ENCODE data around the gene SPAG16.

Gene SPAG16

DNA sequence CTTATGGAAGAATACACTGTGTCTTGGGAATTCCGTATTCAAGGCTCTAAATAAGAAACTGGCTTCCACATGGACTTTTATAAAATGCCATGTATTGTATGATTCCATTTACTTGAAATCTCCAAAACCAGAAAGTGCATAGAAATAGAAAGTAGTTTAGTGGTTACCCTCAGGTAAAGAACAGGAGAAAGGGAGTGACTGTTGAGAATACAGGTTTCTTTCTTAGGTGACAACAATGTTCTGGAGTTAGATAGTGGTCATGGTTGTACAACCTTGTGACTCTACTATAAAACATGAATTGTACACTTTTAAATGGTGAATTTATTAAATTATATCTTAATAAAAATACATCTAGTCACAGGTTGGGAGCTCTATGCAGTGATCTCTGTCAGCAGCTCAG lies 481.8 kb downstream of the SPAG16 start:
- Histone ChIP-seq H3K27ac (ENCODE audit: low read depth, low read length) (no peak overlapping the region), H3K4me3 (ENCODE audit: low read length) (no peak overlapping the region), H3K79me2 (ENCODE audit: control insufficient read depth, insufficient read depth, low read length) (no peaks in the 10 kb centered on the region), H3K23ac (ENCODE audit: low read length) (no peak overlapping the region), H3K18ac (ENCODE audit: low read length) (no peak overlapping the region), H3K56ac (ENCODE audit: low read length) (no peak overlapping the region), H2BK120ac (ENCODE audit: low read depth, low read length) (no peak overlapping the region), H3K4ac (ENCODE audit: low read depth, low read length) (no peak overlapping the region), H4K8ac (ENCODE audit: low read depth, low read length) (no peak overlapping the region), H2BK5ac (ENCODE audit: low read length) (no peak overlapping the region), H3K79me1 (ENCODE audit: low read length) (no peaks in the 10 kb centered on the region), H4K5ac (ENCODE audit: low read length) (no peak overlapping the region), H3K36me3 (ENCODE audit: control insufficient read depth, insufficient read depth, low read length) (no peaks in the 10 kb centered on the region), H2BK15ac (replicated peaks; ENCODE audit: low read depth) (no peak overlapping the region), H3K4me1 (ENCODE audit: control insufficient read depth, low read depth, low read length) (no peaks in the 10 kb centered on the region), H3K4me2 (ENCODE audit: low read length) (no peak overlapping the region), H3K27me3 (ENCODE audit: insufficient read depth, low read length, poor library complexity) (peaks cover 2% of the 10 kb centered on the region), H2AK5ac (ENCODE audit: low read length) (no peak overlapping the region), H3K9ac (ENCODE audit: low read length) (no peak overlapping the region)
- no peak for DNase-seq
- no CpG with 5 or more reads among the region's 1 CpG for WGBS (ENCODE audit: extremely low coverage, insufficient coverage, low lambda C conversion rate)

GRCh38 chr2:213766465-213766901 lies 482.2 kb downstream of the SPAG16 start:
- no CpG with 5 or more reads among the region's 3 CpGs for WGBS (ENCODE audit: extremely low coverage, insufficient coverage, low lambda C conversion rate)
- peak; percentile 8 for DNase-seq

GRCh38 chr2:213787869-213788268 lies 503.6 kb downstream of the SPAG16 start:
- no peak overlapping the region for H4K8ac ChIP-seq (ENCODE audit: low read depth, low read length)
- no peak overlapping the region for H3K9ac ChIP-seq (ENCODE audit: low read length)
- H3K23ac ChIP-seq (ENCODE audit: low read length): no peak overlapping the region
- H3K4ac ChIP-seq (ENCODE audit: low read depth, low read length): no peak overlapping the region
- no peaks in the 10 kb centered on the region for H3K4me1 ChIP-seq (ENCODE audit: control insufficient read depth, low read depth, low read length)
- no peaks in the 10 kb centered on the region for H3K36me3 ChIP-seq (ENCODE audit: control insufficient read depth, insufficient read depth, low read length)
- H4K5ac ChIP-seq (ENCODE audit: low read length): no peak overlapping the region
- H3K4me2 ChIP-seq (ENCODE audit: low read length): no peak overlapping the region
- no peak overlapping the region for H3K56ac ChIP-seq (ENCODE audit: low read length)
- no peaks in the 10 kb centered on the region for H3K79me1 ChIP-seq (ENCODE audit: low read length)
- no peak overlapping the region for H2AK5ac ChIP-seq (ENCODE audit: low read length)
- H2BK5ac ChIP-seq (ENCODE audit: low read length): no peak overlapping the region
- H3K27ac ChIP-seq (ENCODE audit: low read depth, low read length): no peak overlapping the region
- H2BK120ac ChIP-seq (ENCODE audit: low read depth, low read length): no peak overlapping the region
- H3K79me2 ChIP-seq (ENCODE audit: control insufficient read depth, insufficient read depth, low read length): no peaks in the 10 kb centered on the region
- H3K18ac ChIP-seq (ENCODE audit: low read length): no peak overlapping the region
- H2BK15ac ChIP-seq (replicated peaks; ENCODE audit: low read depth): no peak overlapping the region
- no CpG with 5 or more reads among the region's 2 CpGs for WGBS (ENCODE audit: extremely low coverage, insufficient coverage, low lambda C conversion rate)
- DNase-seq: no peak
- H3K27me3 ChIP-seq (ENCODE audit: insufficient read depth, low read length, poor library complexity): no peaks in the 10 kb centered on the region
- no peak overlapping the region for H3K4me3 ChIP-seq (ENCODE audit: low read length)

More at GRCh38 chr2:213766465-213766901, 482.2 kb downstream of the SPAG16 start:
- Histone ChIP-seq H4K8ac (ENCODE audit: low read depth, low read length) (no peak overlapping the region), H3K56ac (ENCODE audit: low read length) (no peak overlapping the region), H3K9ac (ENCODE audit: low read length) (no peak overlapping the region), H3K79me1 (ENCODE audit: low read length) (no peaks in the 10 kb centered on the region), H2BK5ac (ENCODE audit: low read length) (no peak overlapping the region), H3K27me3 (ENCODE audit: insufficient read depth, low read length, poor library complexity) (peaks cover 2% of the 10 kb centered on the region), H3K4me2 (ENCODE audit: low read length) (no peak overlapping the region), H3K27ac (ENCODE audit: low read depth, low read length) (no peak overlapping the region), H2BK15ac (replicated peaks; ENCODE audit: low read depth) (no peak overlapping the region), H3K4me3 (ENCODE audit: low read length) (no peak overlapping the region), H2AK5ac (ENCODE audit: low read length) (no peak overlapping the region), H3K23ac (ENCODE audit: low read length) (no peak overlapping the region), H4K5ac (ENCODE audit: low read length) (no peak overlapping the region), H3K18ac (ENCODE audit: low read length) (no peak overlapping the region), H3K4me1 (ENCODE audit: control insufficient read depth, low read depth, low read length) (no peaks in the 10 kb centered on the region), H3K4ac (ENCODE audit: low read depth, low read length) (no peak overlapping the region), H3K36me3 (ENCODE audit: control insufficient read depth, insufficient read depth, low read length) (no peaks in the 10 kb centered on the region), H2BK120ac (ENCODE audit: low read depth, low read length) (no peak overlapping the region), H3K79me2 (ENCODE audit: control insufficient read depth, insufficient read depth, low read length) (no peaks in the 10 kb centered on the region)

GRCh38 chr2:213789940-213790339 lies 505.7 kb downstream of the SPAG16 start:
- Histone ChIP-seq H4K8ac (ENCODE audit: low read depth, low read length) (no peak overlapping the region), H2BK120ac (ENCODE audit: low read depth, low read length) (no peak overlapping the region), H2AK5ac (ENCODE audit: low read length) (no peak overlapping the region), H3K56ac (ENCODE audit: low read length) (no peak overlapping the region), H3K9ac (ENCODE audit: low read length) (no peak overlapping the region), H3K36me3 (ENCODE audit: control insufficient read depth, insufficient read depth, low read length) (no peaks in the 10 kb centered on the region), H3K27ac (ENCODE audit: low read depth, low read length) (no peak overlapping the region), H3K4me3 (ENCODE audit: low read length) (no peak overlapping the region), H3K27me3 (ENCODE audit: insufficient read depth, low read length, poor library complexity) (no peaks in the 10 kb centered on the region), H3K23ac (ENCODE audit: low read length) (no peak overlapping the region), H4K5ac (ENCODE audit: low read length) (no peak overlapping the region), H3K79me1 (ENCODE audit: low read length) (no peaks in the 10 kb centered on the region), H3K18ac (ENCODE audit: low read length) (no peak overlapping the region), H2BK5ac (ENCODE audit: low read length) (no peak overlapping the region), H3K4me2 (ENCODE audit: low read length) (no peak overlapping the region), H2BK15ac (replicated peaks; ENCODE audit: low read depth) (no peak overlapping the region), H3K4ac (ENCODE audit: low read depth, low read length) (no peak overlapping the region), H3K79me2 (ENCODE audit: control insufficient read depth, insufficient read depth, low read length) (no peaks in the 10 kb centered on the region), H3K4me1 (ENCODE audit: control insufficient read depth, low read depth, low read length) (no peaks in the 10 kb centered on the region)
- DNase-seq: no peak
- 100% methylated on average over 1 of the region's 1 CpG for WGBS (ENCODE audit: extremely low coverage, insufficient coverage, low lambda C conversion rate)

GRCh38 chr2:213792045-213792444 lies 507.8 kb downstream of the SPAG16 start:
- Histone ChIP-seq H2BK5ac (ENCODE audit: low read length) (no peak overlapping the region), H3K56ac (ENCODE audit: low read length) (no peak overlapping the region), H2AK5ac (ENCODE audit: low read length) (no peak overlapping the region), H3K4me1 (ENCODE audit: control insufficient read depth, low read depth, low read length) (no peaks in the 10 kb centered on the region), H3K4me3 (ENCODE audit: low read length) (no peak overlapping the region), H3K4me2 (ENCODE audit: low read length) (no peak overlapping the region), H3K23ac (ENCODE audit: low read length) (no peak overlapping the region), H3K9ac (ENCODE audit: low read length) (no peak overlapping the region), H2BK120ac (ENCODE audit: low read depth, low read length) (no peak overlapping the region), H3K36me3 (ENCODE audit: control insufficient read depth, insufficient read depth, low read length) (no peaks in the 10 kb centered on the region), H2BK15ac (replicated peaks; ENCODE audit: low read depth) (no peak overlapping the region), H3K18ac (ENCODE audit: low read length) (no peak overlapping the region), H3K4ac (ENCODE audit: low read depth, low read length) (no peak overlapping the region), H3K27ac (ENCODE audit: low read depth, low read length) (no peak overlapping the region), H3K79me2 (ENCODE audit: control insufficient read depth, insufficient read depth, low read length) (no peaks in the 10 kb centered on the region), H4K8ac (ENCODE audit: low read depth, low read length) (no peak overlapping the region), H3K27me3 (ENCODE audit: insufficient read depth, low read length, poor library complexity) (no peaks in the 10 kb centered on the region), H4K5ac (ENCODE audit: low read length) (no peak overlapping the region), H3K79me1 (ENCODE audit: low read length) (no peaks in the 10 kb centered on the region)
- no CpG with 5 or more reads among the region's 3 CpGs for WGBS (ENCODE audit: extremely low coverage, insufficient coverage, low lambda C conversion rate)
- DNase-seq: no peak

GRCh38 chr2:213806125-213806726 lies 522.0 kb downstream of the SPAG16 start:
- DNase-seq: peak; percentile 6
- WGBS (ENCODE audit: extremely low coverage, insufficient coverage, low lambda C conversion rate): 100% methylated on average over 1 of the region's 1 CpG

More at GRCh38 chr2:213806125-213806726, 522.0 kb downstream of the SPAG16 start:
- H4K8ac ChIP-seq (ENCODE audit: low read depth, low read length): no peak overlapping the region
- H3K79me2 ChIP-seq (ENCODE audit: control insufficient read depth, insufficient read depth, low read length): no peaks in the 10 kb centered on the region
- H2BK15ac ChIP-seq (replicated peaks; ENCODE audit: low read depth): no peak overlapping the region
- no peak overlapping the region for H4K5ac ChIP-seq (ENCODE audit: low read length)
- H3K56ac ChIP-seq (ENCODE audit: low read length): no peak overlapping the region
- no peaks in the 10 kb centered on the region for H3K27me3 ChIP-seq (ENCODE audit: insufficient read depth, low read length, poor library complexity)
- H3K4ac ChIP-seq (ENCODE audit: low read depth, low read length): no peak overlapping the region
- H3K4me1 ChIP-seq (ENCODE audit: control insufficient read depth, low read depth, low read length): no peaks in the 10 kb centered on the region
- H3K4me2 ChIP-seq (ENCODE audit: low read length): no peak overlapping the region
- no peak overlapping the region for H3K23ac ChIP-seq (ENCODE audit: low read length)
- H3K27ac ChIP-seq (ENCODE audit: low read depth, low read length): no peak overlapping the region
- H3K9ac ChIP-seq (ENCODE audit: low read length): no peak overlapping the region
- no peak overlapping the region for H2AK5ac ChIP-seq (ENCODE audit: low read length)
- H3K4me3 ChIP-seq (ENCODE audit: low read length): no peak overlapping the region
- H3K18ac ChIP-seq (ENCODE audit: low read length): no peak overlapping the region
- H3K36me3 ChIP-seq (ENCODE audit: control insufficient read depth, insufficient read depth, low read length): no peaks in the 10 kb centered on the region
- no peak overlapping the region for H2BK120ac ChIP-seq (ENCODE audit: low read depth, low read length)
- H2BK5ac ChIP-seq (ENCODE audit: low read length): no peak overlapping the region
- no peaks in the 10 kb centered on the region for H3K79me1 ChIP-seq (ENCODE audit: low read length)
